Loucy (cell line): ENCODE data around the gene PRICKLE2.

Experiments used
- H2AFZ ChIP-seq: fragments of 200-600 bp; sonication (generic); 2 replicates; pipeline ENCODE4 v1.6.0; 2016; ENCODE audit warnings: antibody characterized with exemption, mild to moderate bottlenecking, low read length, moderate library complexity
- H3F3A ChIP-seq: fragments of 200-600 bp; 2 replicates; pipeline ENCODE4 v1.6.0; 2016; ENCODE audit warnings: antibody characterized with exemption, low read depth, mild to moderate bottlenecking
- H3K27me3 ChIP-seq: fragments of 200-600 bp; sonication (generic); 2 replicates; pipeline ENCODE4 v1.6.1; 2014; ENCODE audit warnings: low read length, mild to moderate bottlenecking; ENCODE audit not compliant: insufficient read depth, poor library complexity, severe bottlenecking
- H3K36me3 ChIP-seq: fragments of 200-600 bp; sonication (generic); 2 replicates; pipeline ENCODE4 v1.6.1; 2016; ENCODE audit warnings: low read length; ENCODE audit not compliant: insufficient read depth
- H3K4me1 ChIP-seq: fragments of 200-600 bp; sonication (generic); 2 replicates; pipeline ENCODE4 v1.5.1; 2014; ENCODE audit warnings: low read length, mild to moderate bottlenecking; ENCODE audit not compliant: insufficient read depth, poor library complexity, severe bottlenecking
- H3K4me2 ChIP-seq: fragments of 200-600 bp; sonication (generic); 2 replicates; pipeline ENCODE4 v1.6.0; 2014; ENCODE audit warnings: antibody characterized with exemption, low read length, low read depth, mild to moderate bottlenecking; ENCODE audit not compliant: poor library complexity, severe bottlenecking
- H3K4me3 ChIP-seq: fragments of 200-600 bp; sonication (generic); 2 replicates; pipeline ENCODE4 v1.5.1; 2014; ENCODE audit warnings: low read length, mild to moderate bottlenecking, mixed read lengths; ENCODE audit not compliant: poor library complexity, severe bottlenecking
- H3K79me2 ChIP-seq: fragments of 200-600 bp; sonication (generic); 2 replicates; pipeline ENCODE4 v1.6.1; 2014; ENCODE audit warnings: low read length; ENCODE audit not compliant: insufficient read depth
- H3K9ac ChIP-seq: fragments of 200-600 bp; sonication (generic); 2 replicates; pipeline ENCODE4 v1.6.0; 2014; ENCODE audit warnings: mild to moderate bottlenecking, low read depth, low read length, moderate library complexity; ENCODE audit not compliant: poor library complexity, severe bottlenecking
- H3K9me2 ChIP-seq: fragments of 200-600 bp; sonication (generic); replicated peaks from 2 replicates; pipeline ENCODE4 v1.6.1; 2016; ENCODE audit warnings: low read depth, low read length, mixed read lengths
- H3K9me3 ChIP-seq: fragments of 200-600 bp; sonication (generic); 2 replicates; pipeline ENCODE4 v1.6.1; 2014; ENCODE audit warnings: mild to moderate bottlenecking, antibody characterized with exemption, low read length, low read depth; ENCODE audit not compliant: insufficient read depth
- H4K20me1 ChIP-seq: fragments of 200-600 bp; sonication (generic); 2 replicates; pipeline ENCODE4 v1.6.0; 2014; ENCODE audit warnings: antibody characterized with exemption, low read length, mild to moderate bottlenecking; ENCODE audit not compliant: insufficient read depth, poor library complexity, severe bottlenecking
- EZH2phosphoT487 ChIP-seq: fragments of 200-600 bp; IDR thresholded peaks from 2 replicates; pipeline ENCODE4 v1.6.1; 2018; ENCODE audit warnings: antibody characterized with exemption, mild to moderate bottlenecking, moderate library complexity, borderline replicate concordance
- TF ChIP-seq, protein P1 (sequence below): fragments of 200-600 bp; sonication (generic); conservative IDR thresholded peaks from 2 replicates; pipeline ENCODE4 v1.5.1; 2014; ENCODE audit warnings: mild to moderate bottlenecking, antibody characterized with exemption, low read length

PRICKLE2 gene

DNA sequence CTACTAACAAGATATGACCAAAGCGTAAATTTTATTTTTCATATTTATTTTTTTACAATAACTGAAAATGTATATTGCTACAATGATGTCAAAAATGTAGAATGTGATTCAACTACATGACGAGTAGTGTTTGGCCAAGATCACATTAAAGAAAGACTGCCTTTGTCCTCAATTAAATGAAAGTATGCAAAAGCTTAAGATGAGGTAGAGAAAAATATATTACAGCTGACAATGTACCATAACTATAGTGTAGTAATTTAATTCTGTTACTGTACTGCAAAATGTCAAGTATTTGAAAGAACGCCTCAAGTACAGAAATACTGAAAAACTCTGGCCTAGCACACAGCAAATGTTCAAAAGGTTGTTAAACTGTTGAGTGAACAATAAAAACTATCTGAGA, 9.7 kb downstream of the PRICKLE2 start:
- H2AFZ ChIP-seq, result no peak overlapping the region
- H3K4me3 ChIP-seq, result no peak overlapping the region
- TF ChIP-seq, protein P1, sequence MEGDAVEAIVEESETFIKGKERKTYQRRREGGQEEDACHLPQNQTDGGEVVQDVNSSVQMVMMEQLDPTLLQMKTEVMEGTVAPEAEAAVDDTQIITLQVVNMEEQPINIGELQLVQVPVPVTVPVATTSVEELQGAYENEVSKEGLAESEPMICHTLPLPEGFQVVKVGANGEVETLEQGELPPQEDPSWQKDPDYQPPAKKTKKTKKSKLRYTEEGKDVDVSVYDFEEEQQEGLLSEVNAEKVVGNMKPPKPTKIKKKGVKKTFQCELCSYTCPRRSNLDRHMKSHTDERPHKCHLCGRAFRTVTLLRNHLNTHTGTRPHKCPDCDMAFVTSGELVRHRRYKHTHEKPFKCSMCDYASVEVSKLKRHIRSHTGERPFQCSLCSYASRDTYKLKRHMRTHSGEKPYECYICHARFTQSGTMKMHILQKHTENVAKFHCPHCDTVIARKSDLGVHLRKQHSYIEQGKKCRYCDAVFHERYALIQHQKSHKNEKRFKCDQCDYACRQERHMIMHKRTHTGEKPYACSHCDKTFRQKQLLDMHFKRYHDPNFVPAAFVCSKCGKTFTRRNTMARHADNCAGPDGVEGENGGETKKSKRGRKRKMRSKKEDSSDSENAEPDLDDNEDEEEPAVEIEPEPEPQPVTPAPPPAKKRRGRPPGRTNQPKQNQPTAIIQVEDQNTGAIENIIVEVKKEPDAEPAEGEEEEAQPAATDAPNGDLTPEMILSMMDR, result no peak
- no peak for TF ChIP-seq EZH2phosphoT487
- H3K36me3 ChIP-seq, result no peaks in the 10 kb centered on the region
- H3K9ac ChIP-seq, result no peak overlapping the region
- H3F3A ChIP-seq, result no peaks in the 10 kb centered on the region
- H3K4me1 ChIP-seq, result no peaks in the 10 kb centered on the region
- no peaks in the 10 kb centered on the region for H3K79me2 ChIP-seq
- H3K9me3 ChIP-seq, result no peaks in the 10 kb centered on the region
- no peaks in the 10 kb centered on the region for H4K20me1 ChIP-seq
- H3K9me2 ChIP-seq, result no peaks in the 10 kb centered on the region
- no peaks in the 10 kb centered on the region for H3K27me3 ChIP-seq
- no peak overlapping the region for H3K4me2 ChIP-seq

DNA sequence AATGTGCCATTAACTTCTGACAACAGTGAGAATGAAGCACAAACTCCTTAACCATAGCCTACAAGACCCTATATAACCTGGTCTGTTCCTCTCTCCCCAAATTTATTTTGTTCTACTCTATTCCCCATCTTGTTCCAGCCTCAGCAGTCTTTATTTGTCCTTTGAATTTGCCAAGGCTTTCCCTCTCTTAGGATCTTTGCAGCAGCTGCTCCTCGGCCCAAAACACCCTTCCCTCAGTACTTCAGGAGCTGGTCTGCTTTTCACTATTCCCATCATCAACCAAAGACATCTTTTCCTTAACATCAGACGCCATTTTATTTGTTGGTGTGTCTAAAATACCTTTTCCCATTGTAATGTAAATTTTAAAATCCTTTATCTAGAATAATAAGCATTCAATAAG, 10.2 kb downstream of the PRICKLE2 start:
- no peaks in the 10 kb centered on the region for H3K9me3 ChIP-seq
- no peak overlapping the region for H2AFZ ChIP-seq
- no peak for TF ChIP-seq EZH2phosphoT487
- TF ChIP-seq, protein P1, result no peak
- no peaks in the 10 kb centered on the region for H3K79me2 ChIP-seq
- no peak overlapping the region for H3K4me2 ChIP-seq
- H3K27me3 ChIP-seq, result no peaks in the 10 kb centered on the region
- no peaks in the 10 kb centered on the region for H4K20me1 ChIP-seq
- no peaks in the 10 kb centered on the region for H3K4me1 ChIP-seq
- no peaks in the 10 kb centered on the region for H3F3A ChIP-seq
- no peaks in the 10 kb centered on the region for H3K9me2 ChIP-seq
- H3K9ac ChIP-seq, result no peak overlapping the region
- no peak overlapping the region for H3K4me3 ChIP-seq
- no peaks in the 10 kb centered on the region for H3K36me3 ChIP-seq

DNA sequence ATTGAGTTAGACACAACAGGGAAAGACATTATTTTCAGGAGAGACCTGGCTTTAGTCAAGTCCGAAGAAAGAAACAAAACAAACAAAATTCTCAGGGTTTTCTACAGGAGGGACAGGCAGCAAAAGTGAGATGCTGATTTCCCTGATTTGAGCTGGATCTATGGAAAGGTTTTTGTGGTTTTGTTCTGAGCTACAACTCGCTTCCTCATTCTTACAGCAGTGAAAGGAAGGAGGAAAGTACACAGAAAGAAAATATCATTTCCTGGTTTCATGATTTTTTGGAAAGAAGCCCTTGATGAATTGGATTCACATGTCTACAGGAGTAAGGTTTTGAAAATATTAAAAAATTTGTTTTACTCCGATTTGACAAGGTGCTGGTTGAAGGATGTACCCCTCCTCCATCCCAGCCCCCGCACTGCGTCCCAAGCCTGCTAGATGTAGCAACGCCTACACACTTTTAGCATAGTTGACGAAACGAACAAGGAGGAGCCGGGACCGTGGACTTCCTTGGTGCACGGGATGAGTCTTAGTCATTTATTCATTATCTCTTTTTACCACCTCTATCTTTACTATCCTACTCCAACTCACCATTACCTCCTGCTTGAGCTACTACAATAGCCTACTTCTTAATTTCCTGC, 10.8 kb downstream of the PRICKLE2 start:
- Histone ChIP-seq H4K20me1 (no peaks in the 10 kb centered on the region), H3K79me2 (no peaks in the 10 kb centered on the region), H3K9ac (no peak overlapping the region), H3F3A (no peaks in the 10 kb centered on the region), H3K36me3 (no peaks in the 10 kb centered on the region), H3K9me3 (no peaks in the 10 kb centered on the region), H3K4me2 (no peak overlapping the region), H3K9me2 (no peaks in the 10 kb centered on the region), H3K27me3 (no peaks in the 10 kb centered on the region), H3K4me3 (no peak overlapping the region), H3K4me1 (no peaks in the 10 kb centered on the region), H2AFZ (no peak overlapping the region)
- TF ChIP-seq EZH2phosphoT487, result no peak
- TF ChIP-seq, protein P1, result no peak
